NCI-H1048 (cell line): ENCODE results near the gene TLR7.

Experiments used
- DNase-seq: peaks from one replicate; lab custom pipeline; 2025; lab: John Stamatoyannopoulos, UW

Gene TLR7

GRCh38 chrX:12866451-12867377 is at the start of gene TLR7:
TLR7 (plus strand) TSS chrX:12867072; CDS start chrX:12867579, 507 bp downstream.
- DNase-seq: no peak

DNA sequence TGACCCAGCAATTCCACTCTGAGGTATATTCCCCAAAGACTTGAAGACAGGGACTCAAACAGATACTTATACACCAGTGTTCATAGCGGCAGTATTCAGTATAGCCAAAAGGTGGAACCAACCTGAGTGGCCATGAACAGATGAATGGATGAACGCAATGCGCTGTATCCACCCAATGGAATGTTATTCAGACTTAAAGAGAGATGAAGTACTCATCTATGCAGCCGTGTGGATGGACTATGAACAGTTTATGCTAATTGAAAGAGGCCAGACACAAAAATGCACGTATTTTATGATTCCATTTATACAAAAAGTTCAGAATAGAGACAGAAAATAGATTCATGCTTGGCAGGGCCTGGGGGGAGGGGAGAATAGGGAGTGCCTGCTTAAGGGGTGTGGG is 49.3 kb upstream of the TLR7 start:
- no peak for DNase-seq

DNA sequence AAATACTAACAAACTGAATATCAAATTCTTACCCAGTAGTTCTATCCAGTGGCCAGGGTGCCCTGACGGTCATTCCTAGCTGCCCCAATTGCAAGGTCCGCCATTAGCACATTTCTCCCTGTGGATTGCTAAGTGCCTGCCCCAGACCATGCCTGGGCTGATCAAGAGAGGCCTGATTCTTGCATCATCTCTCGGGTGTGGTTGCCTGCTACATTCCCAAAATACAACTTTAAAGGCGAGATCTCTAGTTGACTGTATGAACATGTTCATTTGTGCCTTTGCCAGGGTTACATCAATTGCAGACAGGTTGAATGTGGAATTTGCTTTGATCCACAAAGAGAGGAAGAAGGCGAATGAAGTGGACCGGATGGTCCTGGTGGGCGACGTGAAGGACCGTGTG is 47.6 kb upstream of the TLR7 start:
- no peak for DNase-seq

- no peak for DNase-seq
Observed at GRCh38 chrX:12820737-12821136, 46.1 kb upstream of the TLR7 start.

DNA sequence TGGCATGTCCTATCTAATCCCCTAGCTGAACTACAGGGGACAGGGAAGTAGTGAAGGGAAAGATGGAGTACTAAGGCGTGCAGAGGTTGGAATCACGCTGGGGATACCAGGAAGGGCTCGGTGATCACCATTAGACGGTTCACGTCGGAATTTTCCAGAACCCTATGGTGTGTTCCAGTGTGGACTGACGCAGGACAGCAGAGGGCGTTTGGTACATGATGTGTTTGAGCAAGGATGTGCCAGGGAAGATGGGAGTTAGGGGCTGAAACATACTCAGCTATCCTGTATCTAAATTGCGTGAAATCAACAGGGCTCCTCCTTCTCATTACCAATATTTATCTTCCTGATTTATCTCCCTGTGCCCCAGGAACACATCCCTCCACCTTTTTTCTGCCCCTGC is 41.9 kb upstream of the TLR7 start:
- no peak for DNase-seq

- no peak for DNase-seq
Observed at GRCh38 chrX:12825801-12826200, 41.1 kb upstream of the TLR7 start.

GRCh38 chrX:12843061-12843667 is 23.7 kb upstream of the TLR7 start:
- no peak for DNase-seq

DNA sequence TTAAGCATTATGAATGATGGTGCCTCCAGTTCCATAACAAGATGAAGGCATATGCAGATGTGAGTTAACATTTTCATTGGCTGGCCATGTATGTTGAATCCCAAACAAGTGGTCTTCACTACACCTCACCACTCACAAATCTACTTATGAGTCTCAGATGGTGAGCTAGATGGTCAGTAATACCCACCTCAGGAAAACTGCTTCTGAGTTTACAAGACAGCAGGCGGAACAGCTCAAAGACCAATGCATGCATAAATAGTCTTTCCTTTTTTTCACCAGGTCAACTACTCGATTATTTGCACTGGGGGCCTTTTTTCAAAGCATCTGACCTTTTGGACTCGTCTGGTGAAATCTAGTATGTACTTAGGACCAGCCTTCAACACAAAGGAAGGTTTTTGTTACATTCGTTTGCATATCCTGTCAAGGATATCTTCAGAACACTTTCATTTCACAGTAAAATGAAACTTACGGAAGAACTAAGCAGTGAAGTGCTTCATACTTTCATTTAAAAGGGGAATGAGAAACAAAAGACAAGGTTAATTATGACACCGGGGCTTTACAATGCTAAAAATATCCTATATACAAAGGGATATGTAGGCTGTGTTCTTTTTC is 23.1 kb upstream of the TLR7 start:
- no peak for DNase-seq

DNA sequence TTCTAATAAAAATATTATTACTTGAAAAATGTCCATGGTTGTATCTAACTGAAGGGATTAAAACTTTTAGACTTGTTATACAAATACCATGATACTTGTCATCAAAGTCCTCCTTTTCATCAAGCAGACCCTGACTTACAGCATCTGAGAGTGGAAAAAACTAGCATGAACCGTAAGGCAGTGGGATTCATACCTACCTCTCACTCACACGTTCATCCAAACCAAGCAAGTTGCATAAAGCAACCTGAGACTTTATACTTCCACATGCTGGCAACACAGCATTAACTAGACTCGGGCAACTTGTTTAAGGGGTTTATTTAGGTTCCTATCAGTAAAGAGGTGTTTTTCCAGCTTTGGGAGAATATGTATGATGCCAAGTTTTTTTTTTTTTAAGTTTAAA is 22.6 kb upstream of the TLR7 start:
- DNase-seq: no peak

GRCh38 chrX:12865359-12865758 is 1.5 kb upstream of the TLR7 start:
- no peak for DNase-seq

GRCh38 chrX:12867685-12868084 is 813 bp downstream of the TLR7 start:
- DNase-seq: no peak

GRCh38 chrX:12868747-12869146 is 1.9 kb downstream of the TLR7 start:
- DNase-seq: no peak

DNA sequence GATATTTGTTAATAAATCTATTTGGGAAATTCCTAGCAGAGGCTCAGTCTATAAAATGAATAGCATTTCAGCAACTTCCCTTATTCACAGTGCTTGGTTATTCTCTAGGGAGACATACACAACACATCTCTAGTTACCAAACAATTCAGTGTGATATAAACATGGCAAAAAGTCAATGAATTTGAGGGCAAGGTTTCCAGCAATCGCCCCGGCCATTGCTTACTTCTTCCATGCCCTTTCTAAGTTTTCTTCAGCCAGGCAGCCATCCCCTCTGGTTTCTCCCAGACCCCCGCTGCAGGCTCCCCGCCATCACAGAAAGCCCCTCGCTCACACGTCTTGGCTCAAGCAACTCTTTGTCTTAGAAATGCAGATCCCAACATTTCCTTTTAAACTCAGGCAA is 4.4 kb downstream of the TLR7 start:
- DNase-seq: no peak

DNA sequence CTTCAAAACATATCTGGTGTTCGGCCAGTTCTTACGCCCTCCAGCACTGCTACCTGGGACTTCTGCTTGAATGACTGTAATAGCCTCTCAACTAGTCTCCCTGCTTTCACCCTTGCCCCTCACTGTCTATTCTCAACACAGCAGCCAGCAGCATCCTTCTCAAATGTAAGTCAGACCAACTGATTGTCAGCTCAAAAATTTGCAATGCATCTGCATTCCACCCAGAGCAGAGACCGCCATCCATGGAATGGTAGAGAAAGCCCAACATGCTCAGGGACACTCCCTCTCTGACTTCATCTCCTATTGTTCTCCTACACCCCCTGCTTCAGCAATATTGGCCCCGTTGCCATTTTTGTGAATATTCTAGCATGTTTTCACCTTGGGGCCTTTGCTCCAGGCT is 5.9 kb downstream of the TLR7 start:
- no peak for DNase-seq

- no peak for DNase-seq
Observed at GRCh38 chrX:12874581-12874980, 7.7 kb downstream of the TLR7 start.

DNA sequence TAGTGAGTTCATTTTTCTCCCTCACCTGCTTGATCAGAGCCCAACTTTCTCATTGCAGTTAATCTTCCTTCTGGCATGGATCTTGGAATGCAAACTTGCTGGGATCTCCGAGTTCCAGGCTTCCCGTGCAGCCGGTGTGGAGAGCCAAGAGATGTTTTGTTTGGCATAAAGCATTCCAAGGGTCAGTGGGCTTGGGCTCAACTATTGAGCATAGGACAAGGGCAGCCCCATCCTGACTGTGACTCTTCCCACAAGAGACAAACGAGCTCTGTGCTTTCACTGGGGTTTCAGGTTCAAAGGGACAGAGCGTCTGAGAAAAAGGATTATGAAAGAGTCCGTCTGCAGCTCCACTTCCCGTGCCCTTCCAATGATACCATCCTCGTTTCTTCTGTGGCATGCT is 10.5 kb downstream of the TLR7 start:
- no peak for DNase-seq

DNA sequence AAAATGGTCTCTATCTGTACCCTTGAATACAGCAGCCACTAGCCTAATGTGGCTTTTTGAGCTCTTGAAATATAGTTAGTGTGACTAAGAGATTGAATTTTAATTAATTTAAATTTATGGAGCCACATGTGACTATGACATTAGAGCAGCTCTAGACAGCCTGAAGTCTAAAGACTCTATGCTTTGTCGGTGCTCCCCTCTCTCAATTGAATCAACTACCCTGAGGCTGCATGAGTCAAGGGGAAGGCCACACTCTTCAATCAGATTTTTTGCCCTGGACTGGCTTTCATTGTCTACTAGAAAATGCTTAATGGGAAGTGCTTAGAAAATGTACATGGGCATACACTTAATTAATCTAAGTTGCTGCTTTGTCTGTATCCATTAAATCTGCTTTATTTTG is 11.7 kb downstream of the TLR7 start:
- DNase-seq: no peak

- no peak for DNase-seq
Observed at GRCh38 chrX:12881914-12882313, 15.0 kb downstream of the TLR7 start.

DNA sequence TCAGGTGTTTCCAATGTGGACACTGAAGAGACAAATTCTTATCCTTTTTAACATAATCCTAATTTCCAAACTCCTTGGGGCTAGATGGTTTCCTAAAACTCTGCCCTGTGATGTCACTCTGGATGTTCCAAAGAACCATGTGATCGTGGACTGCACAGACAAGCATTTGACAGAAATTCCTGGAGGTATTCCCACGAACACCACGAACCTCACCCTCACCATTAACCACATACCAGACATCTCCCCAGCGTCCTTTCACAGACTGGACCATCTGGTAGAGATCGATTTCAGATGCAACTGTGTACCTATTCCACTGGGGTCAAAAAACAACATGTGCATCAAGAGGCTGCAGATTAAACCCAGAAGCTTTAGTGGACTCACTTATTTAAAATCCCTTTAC is 18.6 kb downstream of the TLR7 start:
- no peak for DNase-seq

- DNase-seq: no peak
Observed at GRCh38 chrX:12886545-12886944, 19.7 kb downstream of the TLR7 start.

DNA sequence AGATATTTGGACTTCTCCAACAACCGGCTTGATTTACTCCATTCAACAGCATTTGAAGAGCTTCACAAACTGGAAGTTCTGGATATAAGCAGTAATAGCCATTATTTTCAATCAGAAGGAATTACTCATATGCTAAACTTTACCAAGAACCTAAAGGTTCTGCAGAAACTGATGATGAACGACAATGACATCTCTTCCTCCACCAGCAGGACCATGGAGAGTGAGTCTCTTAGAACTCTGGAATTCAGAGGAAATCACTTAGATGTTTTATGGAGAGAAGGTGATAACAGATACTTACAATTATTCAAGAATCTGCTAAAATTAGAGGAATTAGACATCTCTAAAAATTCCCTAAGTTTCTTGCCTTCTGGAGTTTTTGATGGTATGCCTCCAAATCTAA is 20.3 kb downstream of the TLR7 start:
- DNase-seq: no peak

DNA sequence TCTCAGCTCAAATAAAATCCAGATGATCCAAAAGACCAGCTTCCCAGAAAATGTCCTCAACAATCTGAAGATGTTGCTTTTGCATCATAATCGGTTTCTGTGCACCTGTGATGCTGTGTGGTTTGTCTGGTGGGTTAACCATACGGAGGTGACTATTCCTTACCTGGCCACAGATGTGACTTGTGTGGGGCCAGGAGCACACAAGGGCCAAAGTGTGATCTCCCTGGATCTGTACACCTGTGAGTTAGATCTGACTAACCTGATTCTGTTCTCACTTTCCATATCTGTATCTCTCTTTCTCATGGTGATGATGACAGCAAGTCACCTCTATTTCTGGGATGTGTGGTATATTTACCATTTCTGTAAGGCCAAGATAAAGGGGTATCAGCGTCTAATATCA is 20.9 kb downstream of the TLR7 start:
- no peak for DNase-seq

- DNase-seq: no peak
Observed at GRCh38 chrX:12890467-12890866, 23.6 kb downstream of the TLR7 start.
